ENCODE results near the gene TAX1BP1. TPM values are rescaled to one million over a fixed set of nuclear protein-coding genes. Genes with fewer than 3 reads are reported as not detected.
"Not testable (repeated sequence)": the region's sequence is repeated elsewhere in the genome, so short reads cannot be mapped to it uniquely, and the experiment has no call there.

Gene TAX1BP1
- total RNA-seq, 1 donor from 2014 or later, result 88.6 TPM

DNA sequence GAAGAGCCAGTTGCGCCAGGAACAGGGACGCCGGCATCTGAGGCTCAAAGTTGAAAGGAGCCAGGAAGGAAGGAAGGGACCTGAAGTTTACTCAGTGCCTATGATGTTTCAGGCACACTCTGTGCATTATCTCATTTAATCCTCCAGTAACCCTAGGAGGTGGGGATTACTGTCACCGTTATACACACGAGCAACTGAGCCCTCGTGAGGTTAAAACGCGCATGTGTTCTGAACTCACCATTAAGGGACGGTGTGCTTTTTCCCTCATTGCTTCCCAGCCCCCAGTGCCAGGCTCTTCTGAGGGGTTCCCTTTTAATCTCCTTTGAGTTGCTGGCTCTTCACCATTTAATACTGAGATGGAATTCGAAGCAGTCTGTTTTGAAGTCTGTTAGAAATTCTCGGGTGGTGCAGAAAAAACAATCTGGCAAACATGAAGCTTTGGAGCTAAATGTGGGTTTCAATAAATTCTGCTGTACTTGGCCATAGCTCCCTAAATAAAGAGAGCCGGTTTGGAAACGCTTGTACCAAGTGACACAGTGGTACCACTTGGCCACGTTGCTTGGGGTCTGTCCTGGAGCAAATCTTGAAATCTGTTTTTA is 102.2 kb downstream of the TAX1BP1 start:
- Mint-ChIP-seq H3K36me3 (ENCODE audit: low read depth) (peaks cover 3% of the 10 kb centered on the region), H3K27ac (no peak overlapping the region), H3K4me1 (ENCODE audit: low read depth) (no peaks in the 10 kb centered on the region), H3K4me3 (no peak overlapping the region), H3K27me3 (ENCODE audit: insufficient read depth) (peaks cover 2% of the 10 kb centered on the region), H3K9me3 (no peaks in the 10 kb centered on the region)
- DNase-seq (ENCODE audit: low spot score), result no peak
- intact Hi-C loops (cut with micrococcal nuclease), result no loop called here

- H3K27ac Mint-ChIP-seq, result no peak overlapping the region
- H3K9me3 Mint-ChIP-seq, result no peaks in the 10 kb centered on the region
- DNase-seq (ENCODE audit: low spot score), result no peak
- peaks cover 2% of the 10 kb centered on the region for H3K27me3 Mint-ChIP-seq (ENCODE audit: insufficient read depth)
- intact Hi-C loops (cut with micrococcal nuclease), result no loop called here
- peaks cover 3% of the 10 kb centered on the region for H3K36me3 Mint-ChIP-seq (ENCODE audit: low read depth)
- no peaks in the 10 kb centered on the region for H3K4me1 Mint-ChIP-seq (ENCODE audit: low read depth)
- H3K4me3 Mint-ChIP-seq, result no peak overlapping the region
Measured at GRCh38 chr7:27842851-27843250, 102.9 kb downstream of the TAX1BP1 start.

GRCh38 chr7:27843584-27844305 is 103.8 kb downstream of the TAX1BP1 start:
- H3K4me1 Mint-ChIP-seq (ENCODE audit: low read depth), result no peaks in the 10 kb centered on the region
- no peak overlapping the region for H3K4me3 Mint-ChIP-seq
- DNase-seq (ENCODE audit: low spot score), result no peak
- peaks cover 2% of the 10 kb centered on the region for H3K27me3 Mint-ChIP-seq (ENCODE audit: insufficient read depth)
- intact Hi-C loops (cut with micrococcal nuclease), result no loop called here
- no peak overlapping the region for H3K27ac Mint-ChIP-seq
- no peaks in the 10 kb centered on the region for H3K36me3 Mint-ChIP-seq (ENCODE audit: low read depth)
- no peaks in the 10 kb centered on the region for H3K9me3 Mint-ChIP-seq

DNA sequence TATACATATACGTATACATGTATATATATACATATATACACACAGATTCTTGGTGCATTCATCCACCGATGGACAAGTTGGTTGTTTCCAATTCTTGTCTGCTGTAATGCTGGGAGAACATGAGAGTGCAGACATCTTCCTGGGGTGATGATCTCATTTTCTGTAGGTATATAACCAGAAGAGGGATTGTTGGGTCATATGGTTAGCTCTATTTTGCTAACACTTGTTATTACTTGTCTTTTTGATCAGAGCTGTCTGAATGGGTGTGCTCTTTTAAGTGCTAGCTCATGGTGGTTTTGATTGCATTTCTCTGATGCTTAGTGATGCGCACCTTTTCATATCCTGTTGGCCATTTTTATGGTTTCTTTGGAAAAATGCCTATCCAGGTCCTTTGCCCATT is 106.4 kb downstream of the TAX1BP1 start:
- no peak for DNase-seq (ENCODE audit: low spot score)
- Mint-ChIP-seq H3K4me1 (ENCODE audit: low read depth) (no peaks in the 10 kb centered on the region), H3K4me3 (no peak overlapping the region), H3K36me3 (ENCODE audit: low read depth) (no peaks in the 10 kb centered on the region), H3K27me3 (ENCODE audit: insufficient read depth) (peaks cover 2% of the 10 kb centered on the region), H3K9me3 (no peaks in the 10 kb centered on the region), H3K27ac (no peak overlapping the region)
- intact Hi-C loops (cut with micrococcal nuclease), result no loop called here

- no peak for DNase-seq (ENCODE audit: low spot score)
- Mint-ChIP-seq H3K4me3 (no peak overlapping the region), H3K27ac (no peak overlapping the region), H3K27me3 (ENCODE audit: insufficient read depth) (peaks cover 14% of the 10 kb centered on the region), H3K9me3 (peaks cover 8% of the 10 kb centered on the region), H3K36me3 (ENCODE audit: low read depth) (peaks cover 3% of the 10 kb centered on the region), H3K4me1 (ENCODE audit: low read depth) (no peaks in the 10 kb centered on the region)
- intact Hi-C loops (cut with micrococcal nuclease), result no loop called here
Measured at GRCh38 chr7:27850531-27850930, 110.6 kb downstream of the TAX1BP1 start.

- intact Hi-C loops (cut with micrococcal nuclease); H3K36me3 Mint-ChIP-seq (ENCODE audit: low read depth); H3K4me3 Mint-ChIP-seq; H3K4me1 Mint-ChIP-seq (ENCODE audit: low read depth); H3K27ac Mint-ChIP-seq; DNase-seq (ENCODE audit: low spot score): not testable (repeated sequence)
- Mint-ChIP-seq H3K27me3 (ENCODE audit: insufficient read depth) (peaks cover 20% of the 10 kb centered on the region), H3K9me3 (peaks cover 12% of the 10 kb centered on the region)
Measured at GRCh38 chr7:27856703-27857485, 116.9 kb downstream of the TAX1BP1 start.

DNA sequence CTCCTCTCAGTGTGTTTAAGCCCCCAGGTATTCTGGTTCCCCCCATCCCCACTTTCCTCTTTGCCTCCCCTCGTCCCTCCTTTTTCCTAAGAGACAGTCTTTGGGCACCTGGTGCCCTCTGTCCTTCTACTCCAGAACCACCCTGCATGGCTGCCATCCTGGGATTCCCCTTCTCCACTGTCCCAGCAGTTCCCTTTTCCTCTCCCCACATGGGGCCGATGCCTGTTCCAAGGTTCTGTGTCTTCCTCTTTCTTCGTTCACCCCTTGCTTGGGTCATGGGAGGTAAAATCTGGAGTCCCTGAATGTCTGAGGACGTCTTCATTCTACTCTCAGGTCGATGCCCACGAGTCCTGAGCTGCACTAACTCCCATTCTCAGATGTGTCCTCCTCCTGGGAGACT is 120.8 kb downstream of the TAX1BP1 start:
- peaks cover 8% of the 10 kb centered on the region for H3K27me3 Mint-ChIP-seq (ENCODE audit: insufficient read depth)
- no peaks in the 10 kb centered on the region for H3K36me3 Mint-ChIP-seq (ENCODE audit: low read depth)
- DNase-seq (ENCODE audit: low spot score), result no peak
- H3K27ac Mint-ChIP-seq, result no peak overlapping the region
- intact Hi-C loops (cut with micrococcal nuclease), result no loop called here
- peaks cover 3% of the 10 kb centered on the region for H3K9me3 Mint-ChIP-seq
- no peaks in the 10 kb centered on the region for H3K4me1 Mint-ChIP-seq (ENCODE audit: low read depth)
- no peak overlapping the region for H3K4me3 Mint-ChIP-seq

- no peaks in the 10 kb centered on the region for H3K9me3 Mint-ChIP-seq
- intact Hi-C loops (cut with micrococcal nuclease), result no loop called here
- H3K36me3 Mint-ChIP-seq (ENCODE audit: low read depth), result no peaks in the 10 kb centered on the region
- DNase-seq (ENCODE audit: low spot score), result no peak
- no peak overlapping the region for H3K4me3 Mint-ChIP-seq
- H3K27me3 Mint-ChIP-seq (ENCODE audit: insufficient read depth), result peaks cover 8% of the 10 kb centered on the region
- peaks cover 8% of the 10 kb centered on the region for H3K4me1 Mint-ChIP-seq (ENCODE audit: low read depth)
- H3K27ac Mint-ChIP-seq, result no peak overlapping the region
Measured at GRCh38 chr7:27861747-27862146, 121.8 kb downstream of the TAX1BP1 start.

DNA sequence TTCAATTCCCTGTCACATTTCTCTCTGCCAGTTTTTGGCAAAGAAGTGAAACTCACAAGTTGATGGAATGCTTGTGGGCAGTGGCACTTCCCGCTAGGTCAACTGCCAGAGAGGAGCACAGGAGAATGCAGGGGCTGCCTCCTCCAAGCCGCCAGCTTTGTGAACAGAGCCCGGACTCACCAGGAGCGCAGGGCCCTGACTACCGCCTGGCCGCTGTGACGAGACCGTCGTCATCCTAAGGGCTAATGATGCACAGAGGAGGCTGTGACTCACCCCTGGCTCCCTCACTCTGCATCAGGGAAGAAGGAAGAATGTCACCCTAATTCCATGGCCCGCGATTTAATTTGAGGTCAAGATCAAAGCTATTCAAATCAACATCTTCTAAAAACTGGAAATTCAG is 123.9 kb downstream of the TAX1BP1 start:
- no peak for DNase-seq (ENCODE audit: low spot score)
- no peak overlapping the region for H3K27ac Mint-ChIP-seq
- peaks cover 14% of the 10 kb centered on the region for H3K4me1 Mint-ChIP-seq (ENCODE audit: low read depth)
- H3K9me3 Mint-ChIP-seq, result no peaks in the 10 kb centered on the region
- intact Hi-C loops (cut with micrococcal nuclease), result no loop called here
- no peak overlapping the region for H3K4me3 Mint-ChIP-seq
- no peaks in the 10 kb centered on the region for H3K36me3 Mint-ChIP-seq (ENCODE audit: low read depth)
- H3K27me3 Mint-ChIP-seq (ENCODE audit: insufficient read depth), result peaks cover 4% of the 10 kb centered on the region

GRCh38 chr7:27866256-27866655 is 126.3 kb downstream of the TAX1BP1 start:
- Mint-ChIP-seq H3K27ac (no peak overlapping the region), H3K9me3 (no peaks in the 10 kb centered on the region), H3K36me3 (ENCODE audit: low read depth) (no peaks in the 10 kb centered on the region), H3K27me3 (ENCODE audit: insufficient read depth) (no peaks in the 10 kb centered on the region), H3K4me1 (ENCODE audit: low read depth) (peaks cover 14% of the 10 kb centered on the region), H3K4me3 (no peak overlapping the region)
- DNase-seq (ENCODE audit: low spot score), result no peak
- intact Hi-C loops (cut with micrococcal nuclease), result no loop called here

- no peak overlapping the region for H3K4me3 Mint-ChIP-seq
- DNase-seq (ENCODE audit: low spot score), result no peak
- no peak overlapping the region for H3K27ac Mint-ChIP-seq
- no peaks in the 10 kb centered on the region for H3K27me3 Mint-ChIP-seq (ENCODE audit: insufficient read depth)
- intact Hi-C loops (cut with micrococcal nuclease), result no loop called here
- no peaks in the 10 kb centered on the region for H3K36me3 Mint-ChIP-seq (ENCODE audit: low read depth)
- peaks cover 14% of the 10 kb centered on the region for H3K4me1 Mint-ChIP-seq (ENCODE audit: low read depth)
- no peaks in the 10 kb centered on the region for H3K9me3 Mint-ChIP-seq
Measured at GRCh38 chr7:27866828-27867672, 127.1 kb downstream of the TAX1BP1 start.

- Mint-ChIP-seq H3K27me3 (ENCODE audit: insufficient read depth) (no peaks in the 10 kb centered on the region), H3K27ac (no peak overlapping the region), H3K4me3 (no peak overlapping the region), H3K4me1 (ENCODE audit: low read depth) (peaks cover 14% of the 10 kb centered on the region), H3K36me3 (ENCODE audit: low read depth) (no peaks in the 10 kb centered on the region), H3K9me3 (no peaks in the 10 kb centered on the region)
- DNase-seq (ENCODE audit: low spot score), result no peak
- intact Hi-C loops (cut with micrococcal nuclease), result no loop called here
Measured at GRCh38 chr7:27868131-27868550, 128.2 kb downstream of the TAX1BP1 start.

All from activated T-helper 1 cell treated with anti-CD3 and anti-CD28 coated beads, Interleukin-12 subunit alpha, Interleukin-12 subunit beta, Interleukin-2, Interleukin-4 antibody, amounts not matched to agents 30 ng/mL and 10 ng/mL and 1 ng/mL, durations not matched to agents 14 hours and 24 hours and 36 hours (primary cell).